ENCODE data around the gene SIRPB1. TPM values are rescaled to one million over a fixed set of nuclear protein-coding genes. Genes with fewer than 3 reads are reported as not detected.
A peak's percentile ranks its signal among the peaks of the same experiment; 100 is the strongest.

Gene SIRPB1
- total RNA-seq, 1 donor from 2014 or later = 11.6 TPM

DNA sequence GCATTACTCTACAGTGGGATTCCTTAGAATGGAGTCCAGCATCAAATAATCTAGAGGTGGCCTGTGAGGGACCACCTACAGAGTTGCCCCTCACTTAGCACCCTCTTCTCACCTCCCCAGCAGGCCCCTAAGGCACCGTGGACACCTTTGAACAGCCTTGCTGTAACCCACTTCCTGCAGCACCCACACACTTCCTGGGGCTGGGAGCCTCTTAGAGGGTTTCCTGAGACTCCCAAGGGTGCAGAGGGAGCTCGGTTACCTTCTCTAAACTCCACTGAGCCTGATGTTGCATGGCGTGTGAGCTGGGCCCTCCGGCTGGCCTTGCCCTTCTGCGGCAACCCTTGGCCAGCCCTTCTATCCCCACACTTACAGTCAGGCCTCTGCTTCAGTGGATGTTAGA is 45.1 kb upstream of the SIRPB1 start:
- no peaks in the 10 kb centered on the region for H3K4me1 ChIP-seq
- H3K4me3 ChIP-seq = no peak overlapping the region
- ATAC-seq (peak; percentile 42), DNase-seq (no peak)
- peaks cover under 1% of the 10 kb centered on the region for H3K27me3 ChIP-seq
- TF ChIP-seq, protein P1, sequence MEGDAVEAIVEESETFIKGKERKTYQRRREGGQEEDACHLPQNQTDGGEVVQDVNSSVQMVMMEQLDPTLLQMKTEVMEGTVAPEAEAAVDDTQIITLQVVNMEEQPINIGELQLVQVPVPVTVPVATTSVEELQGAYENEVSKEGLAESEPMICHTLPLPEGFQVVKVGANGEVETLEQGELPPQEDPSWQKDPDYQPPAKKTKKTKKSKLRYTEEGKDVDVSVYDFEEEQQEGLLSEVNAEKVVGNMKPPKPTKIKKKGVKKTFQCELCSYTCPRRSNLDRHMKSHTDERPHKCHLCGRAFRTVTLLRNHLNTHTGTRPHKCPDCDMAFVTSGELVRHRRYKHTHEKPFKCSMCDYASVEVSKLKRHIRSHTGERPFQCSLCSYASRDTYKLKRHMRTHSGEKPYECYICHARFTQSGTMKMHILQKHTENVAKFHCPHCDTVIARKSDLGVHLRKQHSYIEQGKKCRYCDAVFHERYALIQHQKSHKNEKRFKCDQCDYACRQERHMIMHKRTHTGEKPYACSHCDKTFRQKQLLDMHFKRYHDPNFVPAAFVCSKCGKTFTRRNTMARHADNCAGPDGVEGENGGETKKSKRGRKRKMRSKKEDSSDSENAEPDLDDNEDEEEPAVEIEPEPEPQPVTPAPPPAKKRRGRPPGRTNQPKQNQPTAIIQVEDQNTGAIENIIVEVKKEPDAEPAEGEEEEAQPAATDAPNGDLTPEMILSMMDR (IDR thresholded peaks at IDR 0.05) = no peak
- no peaks in the 10 kb centered on the region for H3K9me3 ChIP-seq
- no peak overlapping the region for H3K27ac ChIP-seq
- intact Hi-C loops (cut with DNase I) = no loop called here
- H3K36me3 ChIP-seq = no peaks in the 10 kb centered on the region

GRCh38 chr20:1663917-1664316 is 44.1 kb upstream of the SIRPB1 start:
- no peak overlapping the region for H3K27ac ChIP-seq
- peaks cover 6% of the 10 kb centered on the region for H3K27me3 ChIP-seq
- DNase-seq = no peak
- no peaks in the 10 kb centered on the region for H3K9me3 ChIP-seq
- peak; percentile 59 for ATAC-seq
- intact Hi-C loops (cut with DNase I) = no loop called here
- no peaks in the 10 kb centered on the region for H3K36me3 ChIP-seq
- no peaks in the 10 kb centered on the region for H3K4me1 ChIP-seq
- no peak overlapping the region for H3K4me3 ChIP-seq
- TF ChIP-seq, protein P1 (IDR thresholded peaks at IDR 0.05) = no peak

- no peak overlapping the region for H3K27ac ChIP-seq
- peaks cover 6% of the 10 kb centered on the region for H3K27me3 ChIP-seq
- no peaks in the 10 kb centered on the region for H3K4me1 ChIP-seq
- H3K4me3 ChIP-seq = no peak overlapping the region
- H3K9me3 ChIP-seq = no peaks in the 10 kb centered on the region
- no peaks in the 10 kb centered on the region for H3K36me3 ChIP-seq
- TF ChIP-seq, protein P1 (IDR thresholded peaks at IDR 0.05) = no peak
- DNase-seq (no peak), ATAC-seq (peak; percentile 65)
- intact Hi-C loops (cut with DNase I) = no loop called here
These were observed 41.9 kb upstream of the SIRPB1 start for GRCh38 chr20:1661542-1662299.

DNA sequence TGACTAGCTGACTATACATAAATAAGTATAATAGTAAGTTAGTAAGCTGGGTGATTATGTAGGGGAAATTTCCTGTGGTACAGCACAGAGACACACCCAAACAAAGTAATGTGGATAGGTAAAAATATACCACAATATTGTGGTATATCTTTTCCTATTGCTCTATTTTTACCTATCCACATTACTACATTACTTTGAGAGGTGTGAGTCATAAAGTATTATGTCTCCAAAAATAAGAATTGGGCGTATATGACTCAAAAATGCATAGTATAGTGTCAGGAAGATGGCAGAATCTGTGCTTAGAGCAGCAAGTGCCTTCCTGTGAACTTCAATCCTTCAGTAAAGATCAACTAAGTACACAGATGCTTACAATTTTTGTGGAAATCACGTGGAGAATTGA is 40.4 kb upstream of the SIRPB1 start:
- DNase-seq (no peak), ATAC-seq (no peak)
- no peaks in the 10 kb centered on the region for H3K36me3 ChIP-seq
- no peaks in the 10 kb centered on the region for H3K9me3 ChIP-seq
- H3K4me1 ChIP-seq = no peaks in the 10 kb centered on the region
- intact Hi-C loops (cut with DNase I) = no loop called here
- no peak overlapping the region for H3K27ac ChIP-seq
- no peak overlapping the region for H3K4me3 ChIP-seq
- peaks cover 6% of the 10 kb centered on the region for H3K27me3 ChIP-seq
- TF ChIP-seq, protein P1 (IDR thresholded peaks at IDR 0.05) = no peak

DNA sequence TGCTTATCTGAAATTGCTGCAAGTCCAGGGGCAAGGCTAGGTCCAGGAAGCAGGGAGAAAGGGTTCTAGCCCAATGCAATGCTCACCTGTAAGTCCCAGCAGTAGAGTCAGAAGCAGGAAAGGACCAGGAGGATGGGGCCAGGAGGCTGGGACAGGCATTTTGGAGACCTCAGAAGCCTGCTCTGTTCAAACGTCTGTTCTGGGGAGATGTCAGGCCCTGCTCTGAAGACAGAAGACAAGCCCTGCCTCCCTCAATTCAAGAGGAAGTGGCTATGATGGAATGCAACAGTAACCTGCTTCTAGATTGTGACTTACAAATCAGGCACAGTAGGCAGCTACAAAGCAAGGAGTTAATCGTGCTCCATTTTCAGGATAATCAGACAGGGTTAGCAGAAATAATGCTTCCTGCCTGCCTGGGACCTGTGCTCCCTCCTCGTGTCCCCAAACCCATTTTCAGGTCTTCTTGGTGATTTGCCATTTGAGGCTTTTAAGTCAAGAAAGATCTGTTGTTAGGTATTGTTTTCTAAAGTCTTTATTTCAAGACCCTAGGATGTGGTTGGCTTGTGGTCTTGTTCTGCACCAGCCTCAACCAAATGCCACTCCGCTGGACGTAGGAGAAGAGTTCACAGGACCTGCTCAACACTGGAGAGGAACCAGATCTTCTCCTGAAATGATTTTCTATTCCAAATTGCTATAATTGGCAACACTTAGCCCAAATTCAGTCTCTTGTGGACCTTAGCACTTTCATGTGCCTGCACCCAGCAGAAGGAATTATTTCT is 37.9 kb upstream of the SIRPB1 start, which contains the start of gene SIRPG:
Gene SIRPG, minus strand, starts transcription at position 224 of the 779 bp plus-strand sequence. Its CDS starts 65 bp downstream, at position 159.
- H3K36me3 ChIP-seq = no peaks in the 10 kb centered on the region
- intact Hi-C loops (cut with DNase I) = no loop called here
- no peak for ATAC-seq
- peaks cover 6% of the 10 kb centered on the region for H3K27me3 ChIP-seq
- peak within 1 kb of the TSS; percentile 12 for H3K4me3 ChIP-seq
- H3K4me1 ChIP-seq = no peaks in the 10 kb centered on the region
- DNase-seq = no peak
- no peak within 1 kb of the TSS for H3K27ac ChIP-seq
- TF ChIP-seq, protein P1 (IDR thresholded peaks at IDR 0.05) = no peak
- H3K9me3 ChIP-seq = no peaks in the 10 kb centered on the region

Data from upper lobe of right lung (tissue), 1 donor.